H9 (cell line): ENCODE measurements around the gene APOLD1. TPM values are rescaled to one million over a fixed set of nuclear protein-coding genes. Genes with fewer than 3 reads are reported as not detected.
A peak's percentile ranks its signal among the peaks of the same experiment; 100 is the strongest.

Experiments used
- DNase-seq: peaks from one replicate; pipeline ENCODE4 v3.0.0-alpha.2; 2017
- H2AFZ ChIP-seq: one replicate; pipeline ENCODE4 v1.6.1; 2013; ENCODE audit warnings: mild to moderate bottlenecking, low read length, control low read depth, moderate library complexity
- H2AK5ac ChIP-seq: 2 replicates; pipeline ENCODE4 v1.6.1; 2013; ENCODE audit warnings: low read length, control low read depth, mixed read lengths; ENCODE audit not compliant: insufficient read length
- H2BK120ac ChIP-seq: one replicate; pipeline ENCODE4 v1.6.1; 2013; ENCODE audit warnings: low read depth, mild to moderate bottlenecking, low read length, control low read depth, inconsistent platforms; ENCODE audit not compliant: poor library complexity, severe bottlenecking
- H2BK12ac ChIP-seq: 2 replicates; pipeline ENCODE4 v1.6.1; 2013; ENCODE audit warnings: low read length, control low read depth, mixed read lengths, low read depth; ENCODE audit not compliant: insufficient read length
- H2BK15ac ChIP-seq: 2 replicates; pipeline ENCODE4 v1.6.1; 2013; ENCODE audit warnings: low read depth, low read length, control low read depth
- H2BK20ac ChIP-seq: one replicate; pipeline ENCODE4 v1.6.1; 2013; ENCODE audit warnings: low read depth, mild to moderate bottlenecking, low read length, control low read depth, inconsistent platforms; ENCODE audit not compliant: poor library complexity, severe bottlenecking
- H2BK5ac ChIP-seq: 2 replicates; pipeline ENCODE4 v1.6.1; 2013; ENCODE audit warnings: low read length, control low read depth, mixed read lengths; ENCODE audit not compliant: insufficient read length
- H3K14ac ChIP-seq: 2 replicates; pipeline ENCODE4 v1.6.1; 2013; ENCODE audit warnings: low read length, control low read depth; ENCODE audit not compliant: insufficient read depth
- H3K18ac ChIP-seq: 2 replicates; pipeline ENCODE4 v1.6.1; 2013; ENCODE audit warnings: low read depth, mild to moderate bottlenecking, mixed read lengths, low read length, control low read depth; ENCODE audit not compliant: insufficient read length
- H3K23ac ChIP-seq: 2 replicates; pipeline ENCODE4 v1.6.1; 2013; ENCODE audit warnings: low read length, control low read depth, mixed read lengths, low read depth; ENCODE audit not compliant: insufficient read length
- H3K23me2 ChIP-seq: 2 replicates; pipeline ENCODE4 v1.6.1; 2013; ENCODE audit warnings: low read depth, mild to moderate bottlenecking, mixed read lengths, low read length, control low read depth; ENCODE audit not compliant: insufficient read length, poor library complexity, severe bottlenecking
- H3K27ac ChIP-seq: 2 replicates; pipeline ENCODE4 v1.5.1; 2013; ENCODE audit warnings: low read length, control low read depth, mixed read lengths, low read depth; ENCODE audit not compliant: insufficient read length
- H3K27me3 ChIP-seq: 2 replicates; pipeline ENCODE4 v1.6.1; 2013; ENCODE audit warnings: low read length, control low read depth, inconsistent platforms; ENCODE audit not compliant: insufficient read depth
- H3K4ac ChIP-seq: 2 replicates; pipeline ENCODE4 v1.6.1; 2013; ENCODE audit warnings: low read depth, mild to moderate bottlenecking, control low read depth, inconsistent platforms, low read length, moderate library complexity
- H3K4me1 ChIP-seq: 2 replicates; pipeline ENCODE4 v1.6.1; 2013; ENCODE audit warnings: low read length, control low read depth, inconsistent platforms; ENCODE audit not compliant: insufficient read depth
- H3K4me2 ChIP-seq: 2 replicates; pipeline ENCODE4 v1.6.1; 2013; ENCODE audit warnings: low read length, control low read depth, mixed read lengths; ENCODE audit not compliant: insufficient read length, insufficient read depth
- H3K56ac ChIP-seq: 2 replicates; pipeline ENCODE4 v1.6.1; 2013; ENCODE audit warnings: low read depth, mild to moderate bottlenecking, mixed read lengths, low read length, control low read depth; ENCODE audit not compliant: insufficient read length
- H3K79me1 ChIP-seq: 2 replicates; pipeline ENCODE4 v1.6.1; 2013; ENCODE audit warnings: low read depth, mild to moderate bottlenecking, moderate library complexity, low read length, control low read depth, inconsistent platforms; ENCODE audit not compliant: insufficient read depth, poor library complexity, severe bottlenecking
- H3K79me2 ChIP-seq: 2 replicates; pipeline ENCODE4 v1.6.1; 2013; ENCODE audit warnings: low read length, control low read depth, inconsistent platforms; ENCODE audit not compliant: insufficient read depth
- H3K9ac ChIP-seq: 2 replicates; pipeline ENCODE4 v1.6.1; 2013; ENCODE audit warnings: low read length, control low read depth, mixed read lengths; ENCODE audit not compliant: insufficient read length; ENCODE audit errors: extremely low read depth
- H3K9me3 ChIP-seq: one replicate; pipeline ENCODE4 v1.6.1; 2013; ENCODE audit warnings: low read depth, low read length, inconsistent platforms; ENCODE audit not compliant: control insufficient read depth
- H3T11ph ChIP-seq: one replicate; pipeline ENCODE4 v1.6.1; 2013; ENCODE audit warnings: mild to moderate bottlenecking, low read length, control low read depth, inconsistent platforms
- H4K20me1 ChIP-seq: one replicate; pipeline ENCODE4 v1.6.1; 2013; ENCODE audit not compliant: control insufficient read depth, insufficient read length, insufficient read depth
- H4K5ac ChIP-seq: 2 replicates; pipeline ENCODE4 v1.6.1; 2013; ENCODE audit warnings: low read depth, mild to moderate bottlenecking, mixed read lengths, low read length, control low read depth; ENCODE audit not compliant: insufficient read length
- H4K8ac ChIP-seq: replicated peaks from 2 replicates; pipeline ENCODE4 v1.6.1; 2013; ENCODE audit warnings: low read length, control low read depth, mixed read lengths, low read depth; ENCODE audit not compliant: insufficient read length
- H4K91ac ChIP-seq: 2 replicates; pipeline ENCODE4 v1.6.1; 2013; ENCODE audit warnings: low read depth, mild to moderate bottlenecking, moderate library complexity, mixed read lengths, low read length, control low read depth; ENCODE audit not compliant: insufficient read length
- H3K27ac Mint-ChIP-seq, 3 experiments: 2 replicates in 2 of 3; 3 replicates in 1 of 3; pipeline ENCODE4 v1.8.0; 2020 to 2021; ENCODE audit warnings: mixed read lengths in 3 of 3, mild to moderate bottlenecking in 1 of 3, moderate library complexity in 1 of 3
- H3K27me3 Mint-ChIP-seq: 2 replicates; pipeline ENCODE4 v1.8.0; 2021; ENCODE audit warnings: low read depth, mild to moderate bottlenecking, moderate library complexity, mixed read lengths
- H3K36me3 Mint-ChIP-seq, 3 experiments: 2 replicates in 2 of 3; 3 replicates in 1 of 3; pipeline ENCODE4 v1.8.0; 2020 to 2021; ENCODE audit warnings: low read depth in 3 of 3, mixed read lengths in 3 of 3; ENCODE audit not compliant: insufficient read depth in 1 of 3
- H3K4me1 Mint-ChIP-seq, 2 experiments: 2 replicates each; pipeline ENCODE4 v1.8.0; 2020; ENCODE audit warnings: mixed read lengths in 2 of 2
- H3K4me3 Mint-ChIP-seq, 2 experiments: 2 replicates in 1 of 2; 3 replicates in 1 of 2; pipeline ENCODE4 v1.8.0; 2020 to 2021; ENCODE audit warnings: mild to moderate bottlenecking in 2 of 2, mixed read lengths in 2 of 2, moderate library complexity in 1 of 2
- H3K9me3 Mint-ChIP-seq, 2 experiments: 2 replicates in 1 of 2; 3 replicates in 1 of 2; pipeline ENCODE4 v1.8.0; 2020; ENCODE audit warnings: mild to moderate bottlenecking in 2 of 2, mixed read lengths in 2 of 2, moderate library complexity in 1 of 2
- WGBS: extraction: QIAGEN DNeasy Blood & Tissue Kit; methylation state at CpG from one replicate; pipeline ENCODE4 v1.1.7; 2013; ENCODE audit warnings: missing lambda C conversion rate, low lambda C conversion rate, mixed read lengths; ENCODE audit not compliant: insufficient read length; ENCODE audit errors: extremely low coverage; 5-methylcytosine and 5-hydroxymethylcytosine counted together
- total RNA-seq: library from RNA; stranded (reverse); gene quantifications from 2 replicates; pipeline ENCODE4 v1.2.1, GENCODE V29; 2021
- TF ChIP-seq, protein P1 (sequence below): fragments of 200-600 bp; sonication (generic); conservative IDR thresholded peaks from 3 replicates; pipeline ENCODE4 v1.8.0; 2021; ENCODE audit warnings: antibody characterized with exemption, mild to moderate bottlenecking

Gene APOLD1
- total RNA-seq, 1 experiment from 2014 or later: 0.48 TPM

GRCh38 chr12:12791756-12792369 is 6.4 kb downstream of the APOLD1 start:
- TF ChIP-seq, protein P1, sequence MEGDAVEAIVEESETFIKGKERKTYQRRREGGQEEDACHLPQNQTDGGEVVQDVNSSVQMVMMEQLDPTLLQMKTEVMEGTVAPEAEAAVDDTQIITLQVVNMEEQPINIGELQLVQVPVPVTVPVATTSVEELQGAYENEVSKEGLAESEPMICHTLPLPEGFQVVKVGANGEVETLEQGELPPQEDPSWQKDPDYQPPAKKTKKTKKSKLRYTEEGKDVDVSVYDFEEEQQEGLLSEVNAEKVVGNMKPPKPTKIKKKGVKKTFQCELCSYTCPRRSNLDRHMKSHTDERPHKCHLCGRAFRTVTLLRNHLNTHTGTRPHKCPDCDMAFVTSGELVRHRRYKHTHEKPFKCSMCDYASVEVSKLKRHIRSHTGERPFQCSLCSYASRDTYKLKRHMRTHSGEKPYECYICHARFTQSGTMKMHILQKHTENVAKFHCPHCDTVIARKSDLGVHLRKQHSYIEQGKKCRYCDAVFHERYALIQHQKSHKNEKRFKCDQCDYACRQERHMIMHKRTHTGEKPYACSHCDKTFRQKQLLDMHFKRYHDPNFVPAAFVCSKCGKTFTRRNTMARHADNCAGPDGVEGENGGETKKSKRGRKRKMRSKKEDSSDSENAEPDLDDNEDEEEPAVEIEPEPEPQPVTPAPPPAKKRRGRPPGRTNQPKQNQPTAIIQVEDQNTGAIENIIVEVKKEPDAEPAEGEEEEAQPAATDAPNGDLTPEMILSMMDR: no peak
- H2BK120ac ChIP-seq: no peak overlapping the region
- H3K23me2 ChIP-seq: no peaks in the 10 kb centered on the region
- no peak overlapping the region for H2BK12ac ChIP-seq
- no peak overlapping the region for H3K56ac ChIP-seq
- H3K9ac ChIP-seq: no peak overlapping the region
- H3T11ph ChIP-seq: no peak overlapping the region
- peaks cover 17% of the 10 kb centered on the region for H3K27me3 Mint-ChIP-seq
- no peak overlapping the region for H3K4ac ChIP-seq
- H3K4me1 ChIP-seq: no peaks in the 10 kb centered on the region
- H3K4me1 Mint-ChIP-seq: peaks cover 6 to 16% of the 10 kb centered on the region in 2 experiments
- H3K27ac ChIP-seq: no peak overlapping the region
- no peak overlapping the region for H4K5ac ChIP-seq
- no peak overlapping the region for H2BK20ac ChIP-seq
- H3K79me1 ChIP-seq: no peaks in the 10 kb centered on the region
- H3K36me3 Mint-ChIP-seq: no peaks in the 10 kb centered on the region
- no peaks in the 10 kb centered on the region; a peak in 1 of 5 replicates for H3K9me3 Mint-ChIP-seq
- no peak overlapping the region for H2BK15ac ChIP-seq
- no peak overlapping the region for H4K8ac ChIP-seq
- no peak overlapping the region for H3K4me2 ChIP-seq
- H3K14ac ChIP-seq: no peak overlapping the region
- no peaks in the 10 kb centered on the region for H3K79me2 ChIP-seq
- no CpG with 5 or more reads among the region's 7 CpGs for WGBS
- H2AFZ ChIP-seq: peak overlapping the region; percentile 46
- H2BK5ac ChIP-seq: no peak overlapping the region
- no peak overlapping the region for H2AK5ac ChIP-seq
- H3K9me3 ChIP-seq: no peaks in the 10 kb centered on the region
- H3K27me3 ChIP-seq: peaks cover 11% of the 10 kb centered on the region; the same call in 1 of the 2 replicates
- H3K23ac ChIP-seq: no peak overlapping the region
- no peak overlapping the region for H3K4me3 Mint-ChIP-seq
- H4K91ac ChIP-seq: no peak overlapping the region
- no peak for DNase-seq
- no peaks in the 10 kb centered on the region for H4K20me1 ChIP-seq
- H3K27ac Mint-ChIP-seq: no peak overlapping the region
- no peak overlapping the region for H3K18ac ChIP-seq
